Right lobe of liver (tissue), 4 donors: ENCODE results near the gene TCFL5.
A peak's percentile ranks its signal among the peaks of the same experiment; 100 is the strongest.

ENCODE experiments used
- CTCF ChIP-seq, 4 donors: fragments of 200-600 bp in 3 of 4; fragments of 450-650 bp in 1 of 4; IDR thresholded peaks; one replicate each; pipeline versions ENCODE4 v1.5.1 to v1.8.0; 2016 to 2022; ENCODE audit warnings: antibody characterized with exemption in 4 of 4, mild to moderate bottlenecking in 2 of 4
- POLR2A ChIP-seq: fragments of 450-650 bp; IDR thresholded peaks from one replicate; pipeline ENCODE4 v1.6.1; 2017; ENCODE audit warnings: antibody characterized with exemption, mild to moderate bottlenecking
- donor health status: DM: no; HTN: no; CAD: no.
- donor health status: DM: no; HTN: no; CAD: no.
- donor health status: DM: no; HTN: yes; CAD: no.

- TF ChIP-seq POLR2A: no peak
- TF ChIP-seq CTCF (IDR thresholded peaks at IDR 0.05): peak; percentile 18 to 41 (median 28)
Observed at GRCh38 chr20:62875419-62876361, 14.1 kb upstream of the TCFL5 start.
